Measurements from ENCODE around the gene RASA4B. TPM values are rescaled to one million over a fixed set of nuclear protein-coding genes. Genes with fewer than 3 reads are reported as not detected.
A peak's percentile ranks its signal among the peaks of the same experiment; 100 is the strongest.
"Not testable (repeated sequence)": the region's sequence is repeated elsewhere in the genome, so short reads cannot be mapped to it uniquely, and the experiment has no call there.

Gene RASA4B
- total and polyA plus RNA-seq, 9 of the 15 experiments (the other 6 are each of a cell fraction or from before 2014, with no cell fraction given), result 0.01 to 2.9 (median 1.5) TPM; not detected in 1

GRCh38 chr7:102454932-102455331 is 62.6 kb downstream of the RASA4B start:
- BruUV-seq (replicated peaks); DNase-seq (ENCODE audit: extremely low read depth in 1 of 4, low spot score in 3 of 4); ATAC-seq; H3K79me2 ChIP-seq (ENCODE audit: control insufficient read depth, insufficient read depth, low read length); CTCF ChIA-PET (ENCODE audit: low intra/inter-chr PET ratio); H3K4me2 ChIP-seq (ENCODE audit: insufficient read depth, low read length); H4K20me1 ChIP-seq (replicated peaks; ENCODE audit: control insufficient read depth, insufficient read depth, low read length); H3K27me3 ChIP-seq (ENCODE audit: control insufficient read depth in 2 of 2, insufficient read depth in 2 of 2, low read length in 2 of 2); H2AFZ ChIP-seq (ENCODE audit: low read depth, low read length); H3K4me3 ChIP-seq; FAIRE-seq; H3K9me1 ChIP-seq (ENCODE audit: control insufficient read depth, insufficient read depth, low read length); H3K9me3 ChIP-seq (replicated peaks; ENCODE audit: control insufficient read depth, insufficient read depth, low read depth, low read length); intact Hi-C loops (cut with micrococcal nuclease); H3K27ac ChIP-seq (ENCODE audit: extremely low read depth, low read depth, low read length): not testable (repeated sequence)
- in situ Hi-C loops (cut with MboI), result loop anchor here (25.0 kb wide), 2 partner anchors 107 to 207 kb away; partner anchors contain the start of genes POLR2J2, POLR2J3, SPDYE2 and SPDYE2B
- Histone ChIP-seq H3K36me3 (ENCODE audit: control insufficient read depth, insufficient read depth, low read length) (peaks cover 37% of the 10 kb centered on the region; the same call in 2 of the 3 replicates), H3K4me1 (replicated peaks in 1 of 2; ENCODE audit: control insufficient read depth in 2 of 2, insufficient read depth in 2 of 2, low read length in 2 of 2) (peaks cover 7 to 38% of the 10 kb centered on the region in 2 experiments; a peak in 3 of 5 replicates), H3K9ac (ENCODE audit: insufficient read depth in 1 of 2, low read depth in 2 of 2, low read length in 2 of 2) (peak overlapping the region in 1 of 2 experiments; percentile 61; a peak in 1 of 4 replicates)
- POLR2A ChIA-PET, result interaction anchor here (0.9 to 1.0 kb wide), 2 partner anchors 8 to 10 kb away, joined by 3 to 8 read pairs; no protein-coding TSS in a partner anchor
- 88% methylated on average over 10 of the region's 10 CpGs for WGBS (ENCODE audit: insufficient coverage, low coverage, missing lambda C conversion rate)
- TF ChIP-seq CEBPB (tag; IDR thresholded peaks at IDR 0.05) (peak; percentile 46; the same call in 1 of the 2 replicates), BCOR (IDR thresholded peaks at IDR 0.05) (0 out of 2 replicates have a peak, but pooled peaks have one; percentile 25), ZNF121 (CRISPR knock-in tag; conservative IDR thresholded peaks at IDR 0.05) (peak; percentile 76)

GRCh38 chr7:102454468-102454867 is 63.1 kb downstream of the RASA4B start:
- no peaks in the 10 kb centered on the region for H3K27me3 ChIP-seq (ENCODE audit: control insufficient read depth in 2 of 2, insufficient read depth in 2 of 2, low read length in 2 of 2)
- H3K36me3 ChIP-seq (ENCODE audit: control insufficient read depth, insufficient read depth, low read length), result peaks cover 35% of the 10 kb centered on the region; the same call in 2 of the 3 replicates
- DNase-seq (ENCODE audit: extremely low read depth in 1 of 4, low spot score in 3 of 4) (no peak), ATAC-seq (no peak), FAIRE-seq (no peak)
- H3K4me1 ChIP-seq (replicated peaks in 1 of 2; ENCODE audit: control insufficient read depth in 2 of 2, insufficient read depth in 2 of 2, low read length in 2 of 2), result peaks cover 7 to 37% of the 10 kb centered on the region in 2 experiments; a peak in 3 of 5 replicates
- intact Hi-C loops (cut with micrococcal nuclease) (no loop called here), in situ Hi-C loops (cut with MboI) (loop anchor here (25.0 kb wide), 2 partner anchors 108 to 208 kb away; partner anchors contain the start of genes POLR2J2, POLR2J3, SPDYE2 and SPDYE2B)
- CTCF ChIA-PET (ENCODE audit: low intra/inter-chr PET ratio), result no interaction called here
- H4K20me1 ChIP-seq (replicated peaks; ENCODE audit: control insufficient read depth, insufficient read depth, low read length), result no peaks in the 10 kb centered on the region
- H3K27ac ChIP-seq (ENCODE audit: extremely low read depth, low read depth, low read length), result no peak overlapping the region
- H3K4me2 ChIP-seq (ENCODE audit: insufficient read depth, low read length), result no peak overlapping the region
- H3K4me3 ChIP-seq, result no peak overlapping the region
- 67% methylated on average over 12 of the region's 12 CpGs for WGBS (ENCODE audit: insufficient coverage, low coverage, missing lambda C conversion rate)
- peak overlapping the region in 1 of 2 experiments; percentile 73; a peak in 1 of 4 replicates for H3K9ac ChIP-seq (ENCODE audit: insufficient read depth in 1 of 2, low read depth in 2 of 2, low read length in 2 of 2)
- POLR2A ChIA-PET, result interaction anchor here (0.8 to 2.2 kb wide), 4 partner anchors 8 to 12 kb away, joined by 4 to 8 read pairs (median 5); partner anchors contain the start of genes ALKBH4 and LRWD1
- no peaks in the 10 kb centered on the region for H3K9me3 ChIP-seq (replicated peaks; ENCODE audit: control insufficient read depth, insufficient read depth, low read depth, low read length)
- H2AFZ ChIP-seq (ENCODE audit: low read depth, low read length), result no peak overlapping the region
- no TSS peak for BruUV-seq (replicated peaks)
- peaks cover 3% of the 10 kb centered on the region for H3K9me1 ChIP-seq (ENCODE audit: control insufficient read depth, insufficient read depth, low read length)
- H3K79me2 ChIP-seq (ENCODE audit: control insufficient read depth, insufficient read depth, low read length), result no peaks in the 10 kb centered on the region
- TF ChIP-seq TAF1 (IDR thresholded peaks at IDR 0.05; ENCODE audit: control insufficient read depth, extremely low read depth, insufficient read depth, low read length, severe bottlenecking) (no peak), TRIM24 (IDR thresholded peaks at IDR 0.05) (no peak), ZBTB33 (CRISPR knock-in tag; IDR thresholded peaks at IDR 0.05) (peak; percentile 43; the same call in 1 of the 2 replicates), POLR2G (IDR thresholded peaks at IDR 0.05; ENCODE audit: low read depth, low read length) (0 out of 2 replicates have a peak, but pooled peaks have one; percentile 8), ZNF121 (CRISPR knock-in tag; conservative IDR thresholded peaks at IDR 0.05) (no peak), XRCC5 (IDR thresholded peaks at IDR 0.05; ENCODE audit: low read depth, low read length) (no peak), ZBTB26 (CRISPR knock-in tag; IDR thresholded peaks at IDR 0.05) (no peak), SPI1 (IDR thresholded peaks at IDR 0.05; ENCODE audit: borderline replicate concordance, low read depth, low read length) (peak; percentile 48; the same call in 1 of the 2 replicates), TARDBP (IDR thresholded peaks at IDR 0.05) (no peak), KLF1 (tag; IDR thresholded peaks at IDR 0.05) (no peak), ZBTB8A (IDR thresholded peaks at IDR 0.05; ENCODE audit: partially characterized antibody) (no peak)
